ENCODE results near the gene ESF1.
A peak's percentile ranks its signal among the peaks of the same experiment; 100 is the strongest.

The ESF1 gene, protein sequence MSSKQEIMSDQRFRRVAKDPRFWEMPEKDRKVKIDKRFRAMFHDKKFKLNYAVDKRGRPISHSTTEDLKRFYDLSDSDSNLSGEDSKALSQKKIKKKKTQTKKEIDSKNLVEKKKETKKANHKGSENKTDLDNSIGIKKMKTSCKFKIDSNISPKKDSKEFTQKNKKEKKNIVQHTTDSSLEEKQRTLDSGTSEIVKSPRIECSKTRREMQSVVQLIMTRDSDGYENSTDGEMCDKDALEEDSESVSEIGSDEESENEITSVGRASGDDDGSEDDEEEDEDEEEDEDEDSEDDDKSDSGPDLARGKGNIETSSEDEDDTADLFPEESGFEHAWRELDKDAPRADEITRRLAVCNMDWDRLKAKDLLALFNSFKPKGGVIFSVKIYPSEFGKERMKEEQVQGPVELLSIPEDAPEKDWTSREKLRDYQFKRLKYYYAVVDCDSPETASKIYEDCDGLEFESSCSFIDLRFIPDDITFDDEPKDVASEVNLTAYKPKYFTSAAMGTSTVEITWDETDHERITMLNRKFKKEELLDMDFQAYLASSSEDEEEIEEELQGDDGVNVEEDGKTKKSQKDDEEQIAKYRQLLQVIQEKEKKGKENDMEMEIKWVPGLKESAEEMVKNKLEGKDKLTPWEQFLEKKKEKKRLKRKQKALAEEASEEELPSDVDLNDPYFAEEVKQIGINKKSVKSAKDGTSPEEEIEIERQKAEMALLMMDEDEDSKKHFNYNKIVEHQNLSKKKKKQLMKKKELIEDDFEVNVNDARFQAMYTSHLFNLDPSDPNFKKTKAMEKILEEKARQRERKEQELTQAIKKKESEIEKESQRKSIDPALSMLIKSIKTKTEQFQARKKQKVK

DNA sequence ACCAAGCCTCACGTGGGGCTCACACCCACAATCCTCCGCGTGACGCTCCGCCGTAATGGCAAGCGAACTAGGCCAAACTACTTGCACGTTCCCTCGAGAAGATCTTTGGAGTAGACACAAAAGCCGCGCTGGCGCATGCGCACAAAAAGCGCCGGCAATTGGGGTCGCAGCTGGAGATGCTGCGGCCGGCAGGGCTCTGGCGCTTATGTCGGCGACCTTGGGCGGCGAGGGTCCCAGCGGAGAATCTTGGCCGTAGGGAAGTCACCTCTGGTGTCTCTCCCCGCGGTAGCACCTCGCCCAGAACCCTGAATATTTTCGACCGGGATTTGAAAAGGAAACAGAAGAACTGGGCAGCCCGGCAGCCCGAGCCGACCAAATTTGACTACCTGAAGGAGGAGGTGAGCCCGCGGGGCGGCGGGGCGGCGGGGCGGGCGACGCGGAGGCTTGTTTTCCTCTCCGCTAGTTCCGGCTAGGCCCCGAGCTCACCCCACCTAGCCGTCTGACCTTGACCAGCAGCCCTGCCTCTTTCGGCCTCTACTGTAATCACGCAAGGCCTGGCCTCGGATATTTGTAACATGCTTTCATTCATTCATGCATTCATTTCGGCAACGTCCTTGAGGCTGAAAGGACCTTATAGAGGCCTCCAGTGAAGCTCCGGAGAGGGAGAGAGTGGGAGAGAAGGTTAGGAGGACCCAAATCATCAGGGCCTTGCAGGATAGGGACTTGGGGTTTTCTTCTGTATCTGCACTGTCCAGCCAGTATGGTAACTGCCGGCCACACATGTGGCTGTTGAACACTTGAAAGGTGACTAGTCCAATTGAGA is at the start of gene ESF1, which contains the start of gene NDUFAF5:
ESF1 (minus strand) TSS at position 27 of the 823 bp plus-strand sequence. CDS start 1,779 bp downstream, outside the sequence.
NDUFAF5 (plus strand) TSS at position 136 of the 823 bp plus-strand sequence; CDS start at position 177, 41 bp downstream.
- peak; percentile 97 for DNase-seq

DNA sequence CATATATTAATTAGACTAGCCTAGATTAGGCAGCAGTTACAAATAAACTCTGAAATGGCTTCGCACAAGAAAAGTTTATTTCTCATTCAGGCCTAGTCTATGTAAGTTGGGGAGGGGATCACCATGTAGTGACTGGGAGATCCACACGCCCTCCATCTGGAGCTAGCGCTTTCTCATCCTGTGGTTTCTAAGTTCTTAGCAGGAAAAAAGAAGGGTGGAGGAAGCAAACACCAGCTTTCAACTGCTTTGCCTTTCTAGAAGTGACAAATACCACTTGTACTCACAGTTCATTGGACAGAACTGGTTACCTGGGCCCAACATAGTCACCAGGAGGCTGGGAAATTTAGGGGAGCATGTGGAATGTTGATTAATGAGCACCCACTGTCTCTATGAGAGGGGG is 46.8 kb upstream of the ESF1 start:
- DNase-seq = no peak

DNA sequence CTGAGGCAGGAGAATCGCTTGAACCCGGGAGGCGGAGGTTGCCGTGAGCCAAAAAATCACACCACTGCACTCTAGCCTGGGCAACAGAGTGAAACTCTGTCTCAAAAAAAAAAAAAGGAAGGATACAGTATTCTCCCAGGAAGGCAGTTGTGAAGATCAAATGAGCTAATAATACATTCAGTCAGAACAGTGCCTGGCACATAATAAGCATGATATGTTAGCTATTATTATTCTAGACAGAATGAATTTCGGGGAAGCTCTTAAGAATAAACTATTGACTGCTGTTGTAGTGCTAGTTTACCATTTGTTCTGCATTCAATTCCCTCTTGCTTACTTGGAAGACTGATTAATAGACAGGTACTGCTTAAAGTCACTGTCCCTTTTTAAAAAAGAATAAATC is 40.7 kb upstream of the ESF1 start:
- DNase-seq = no peak

DNA sequence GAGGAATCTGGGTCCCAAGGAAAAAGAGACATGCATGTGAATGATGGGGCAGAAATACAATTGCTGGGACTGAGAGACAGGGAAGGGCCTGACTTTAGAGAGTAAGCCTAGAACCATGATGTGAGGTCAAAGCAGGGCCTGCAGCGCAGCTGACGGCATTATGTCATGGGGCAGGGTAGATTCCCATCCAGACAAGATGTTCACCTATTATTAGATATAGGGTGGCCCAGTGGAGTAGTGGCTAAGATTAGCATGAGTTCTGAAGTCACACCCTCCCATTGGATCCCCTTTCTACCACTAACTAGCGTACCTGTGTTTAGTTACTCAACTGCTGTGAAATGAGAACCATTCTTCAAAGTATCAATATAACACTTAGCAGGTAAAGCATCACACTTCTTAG is 39.7 kb upstream of the ESF1 start:
- no peak for DNase-seq

DNA sequence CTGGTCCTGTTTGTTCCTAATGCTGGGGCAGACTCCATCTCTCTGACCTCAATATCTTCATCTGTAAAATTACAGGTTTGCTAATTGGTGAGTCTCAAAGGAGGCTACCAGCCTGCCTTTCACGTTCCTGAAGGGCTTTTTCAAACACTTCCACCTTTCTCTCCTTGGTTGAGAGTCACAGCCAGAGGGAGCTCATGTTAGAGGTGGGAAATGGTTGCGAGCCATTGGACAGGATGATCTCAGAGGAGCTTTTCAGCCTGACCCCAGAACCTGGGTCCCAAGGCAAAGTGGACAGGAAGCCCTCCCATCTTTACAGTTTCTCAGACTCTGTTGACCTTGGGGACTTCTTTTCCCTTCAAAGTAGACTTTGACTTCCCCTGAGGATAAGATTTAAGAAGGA is 37.7 kb upstream of the ESF1 start:
- no peak for DNase-seq

DNA sequence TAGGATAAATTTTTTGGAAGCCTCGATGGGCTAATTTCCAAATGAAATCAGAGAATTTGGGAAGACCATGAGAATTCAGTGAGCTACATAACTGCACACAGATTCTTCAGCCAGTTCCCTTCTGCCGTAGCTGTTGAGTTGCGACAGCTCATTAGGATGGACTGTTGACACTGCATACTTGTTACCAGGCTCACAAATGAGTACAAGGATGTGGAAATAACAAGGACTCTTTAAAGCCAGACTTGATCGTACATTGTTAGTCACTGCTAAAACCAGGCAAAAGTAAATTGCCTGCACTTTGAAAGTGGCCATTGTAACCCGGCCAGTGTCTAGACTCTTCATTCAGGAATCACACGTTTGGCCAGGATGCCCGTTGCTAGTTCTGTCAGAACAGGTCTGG is 37.2 kb upstream of the ESF1 start:
- DNase-seq = no peak

DNA sequence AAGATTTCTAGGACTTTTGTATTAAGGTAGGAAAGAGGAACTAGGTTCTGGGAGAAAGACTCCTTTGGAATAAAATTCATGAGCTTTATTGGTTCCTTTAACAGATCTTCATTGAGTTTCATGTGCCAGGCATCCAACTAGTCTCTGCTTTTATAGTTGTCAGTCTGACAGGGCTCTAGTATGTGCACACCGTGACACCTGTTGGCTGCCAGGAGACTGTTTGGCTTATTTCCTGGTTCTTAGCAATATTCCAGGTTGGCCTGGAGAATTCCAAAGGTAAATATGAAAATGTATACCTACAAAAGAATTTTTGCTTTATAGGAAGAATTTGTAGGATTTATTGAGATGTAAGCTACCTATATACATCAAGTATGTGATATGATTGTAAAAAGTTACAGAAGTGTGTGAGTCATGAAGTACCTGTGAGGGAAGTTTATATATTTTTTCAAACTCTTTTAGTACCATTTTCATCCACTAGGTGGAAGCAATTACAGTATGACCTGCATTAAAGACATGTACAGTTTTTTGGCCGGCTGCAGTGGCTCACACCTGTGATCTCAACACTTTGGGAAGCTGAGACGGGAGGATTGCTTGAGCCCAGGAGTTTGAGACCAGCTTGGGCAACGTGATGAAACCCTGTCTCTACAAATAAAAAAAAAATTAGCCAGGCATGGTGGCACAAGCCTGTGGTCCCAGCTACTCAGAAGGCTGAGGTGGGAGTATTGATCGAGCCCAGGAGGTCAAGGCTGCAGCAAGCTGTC is 35.3 kb upstream of the ESF1 start:
- DNase-seq = peak; percentile 89

DNA sequence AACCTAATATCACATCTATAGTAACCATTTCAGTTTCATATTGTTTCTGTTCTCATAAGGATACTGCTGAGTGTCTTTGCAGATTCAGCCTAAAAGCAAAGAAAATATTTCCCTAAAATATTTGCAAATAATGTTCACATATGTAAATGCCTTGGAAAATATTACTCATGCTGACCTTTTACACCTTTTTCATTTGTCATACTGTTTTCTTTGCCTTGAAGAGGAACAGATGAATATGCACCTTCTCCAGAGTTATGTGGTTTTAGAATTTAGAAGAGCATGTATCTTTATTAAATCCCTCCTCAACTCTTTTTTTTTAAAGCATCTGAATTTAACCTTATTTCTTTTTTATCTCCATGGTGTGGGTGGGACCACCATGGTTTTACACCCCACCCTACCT is 32.6 kb upstream of the ESF1 start:
- no peak for DNase-seq

DNA sequence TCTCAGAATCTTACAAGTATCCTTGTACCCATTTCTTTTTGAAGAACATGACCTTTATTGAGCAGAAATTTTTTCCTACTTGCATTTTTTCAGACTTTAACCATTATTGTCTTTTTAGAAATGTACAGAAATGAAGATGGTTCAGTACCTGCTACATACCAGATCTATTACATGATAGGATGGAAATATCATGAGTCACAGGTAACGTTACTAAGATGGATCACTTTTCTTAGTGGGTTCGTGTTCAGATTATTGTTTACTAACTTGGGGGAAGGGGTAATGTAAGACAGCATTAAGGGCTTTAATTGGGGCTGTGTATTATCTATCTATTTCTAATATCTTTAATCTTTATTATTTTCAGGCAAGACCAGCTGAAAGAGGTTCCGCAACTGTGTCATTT is 32.0 kb upstream of the ESF1 start:
- DNase-seq = no peak

DNA sequence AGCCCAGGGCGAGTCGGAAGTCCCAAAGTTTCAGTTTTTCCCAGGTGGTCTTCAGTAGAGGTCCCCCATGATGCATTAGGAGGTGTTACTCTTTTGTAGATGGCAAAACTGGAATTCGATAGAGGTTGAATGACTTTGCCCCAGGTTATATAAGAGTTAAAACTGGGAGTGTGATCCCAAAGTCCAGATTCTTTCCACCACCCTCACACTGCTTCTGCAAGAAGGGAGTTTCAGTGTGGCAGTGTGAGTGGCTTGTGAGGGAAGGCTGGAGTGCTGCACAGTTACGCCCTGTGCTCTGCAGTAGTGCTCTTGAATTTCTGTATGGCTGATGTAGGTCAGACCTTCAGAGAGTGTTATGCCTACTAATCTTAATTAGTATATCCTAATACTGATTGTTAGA is 30.0 kb upstream of the ESF1 start:
- no peak for DNase-seq

DNA sequence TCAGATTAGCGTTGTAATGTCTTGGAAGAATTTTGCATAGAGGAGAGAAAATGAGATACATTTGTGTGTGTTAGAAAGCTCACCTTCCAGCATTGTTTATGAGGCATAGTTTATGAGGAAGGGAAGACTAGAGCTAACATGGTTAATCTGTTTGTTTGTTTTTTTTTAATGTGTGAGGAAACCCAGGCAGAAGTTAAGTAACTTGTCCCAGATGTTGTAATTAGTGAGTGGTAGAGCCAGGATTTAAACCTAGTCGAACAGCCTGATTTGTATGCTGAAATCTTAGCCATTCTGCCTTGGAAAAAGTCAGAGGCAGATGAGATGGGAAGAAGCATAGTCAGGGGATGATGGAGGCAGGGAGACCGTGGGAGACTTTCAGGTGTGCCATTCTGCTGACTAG is 29.2 kb upstream of the ESF1 start:
- DNase-seq = no peak

DNA sequence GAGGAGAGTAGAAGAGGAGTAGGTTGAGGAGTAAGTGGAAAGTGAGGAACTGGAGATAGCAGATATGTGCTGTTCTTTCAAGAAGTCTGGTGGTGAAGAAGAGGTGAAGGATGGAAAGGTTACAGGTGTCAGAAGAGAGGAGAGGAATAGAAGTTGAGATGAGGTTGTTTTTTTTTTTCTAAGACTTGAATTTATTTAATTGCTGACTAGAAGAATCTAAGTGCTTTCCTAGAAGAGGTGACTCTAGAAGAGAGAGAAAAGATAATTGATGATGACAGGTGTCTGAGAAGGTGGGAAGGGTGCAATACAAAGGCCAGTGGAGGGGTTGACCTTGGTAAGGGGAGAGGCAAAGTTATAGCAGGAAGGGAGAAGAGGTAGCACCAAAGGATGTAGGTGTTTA is 25.7 kb upstream of the ESF1 start:
- no peak for DNase-seq

DNA sequence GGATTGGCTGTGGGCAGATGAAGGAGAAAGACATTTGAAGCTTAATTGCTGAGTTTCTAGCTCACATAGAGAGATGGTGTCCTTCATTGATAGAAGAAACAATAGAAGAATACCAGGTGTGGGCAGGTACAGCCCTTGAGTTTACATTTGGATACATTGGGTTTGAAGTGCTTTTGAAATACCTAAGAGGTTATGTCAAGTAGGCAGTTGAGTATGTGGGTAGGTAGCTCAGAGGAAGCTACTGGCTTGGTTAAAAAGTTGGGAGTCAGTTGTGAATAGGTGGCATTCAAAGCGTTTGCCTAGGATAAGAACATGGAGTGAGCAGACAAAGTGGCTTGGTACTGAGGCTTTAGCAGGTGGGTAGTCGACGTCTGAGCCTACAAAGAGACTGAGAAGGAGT is 25.1 kb upstream of the ESF1 start:
- DNase-seq = peak; percentile 89

DNA sequence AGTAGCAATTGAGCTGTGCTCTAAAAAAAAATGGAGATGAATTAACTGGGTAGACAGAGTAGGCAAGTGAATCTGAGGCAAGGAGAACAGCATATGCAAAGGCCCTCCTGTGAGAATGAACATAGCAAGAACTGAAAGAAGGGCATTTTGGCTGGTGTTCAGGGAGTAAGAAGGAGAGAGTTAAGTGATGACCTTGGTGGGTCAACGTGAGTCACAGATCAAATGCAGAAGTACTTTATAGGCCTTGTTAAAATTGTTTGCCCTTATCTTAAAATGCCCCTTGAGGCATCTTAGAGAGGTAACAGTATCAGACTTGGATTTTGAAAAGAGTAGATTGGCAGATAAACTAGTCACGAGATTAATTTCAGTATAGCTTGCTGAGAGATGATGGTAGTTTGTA is 24.7 kb upstream of the ESF1 start:
- DNase-seq = no peak

DNA sequence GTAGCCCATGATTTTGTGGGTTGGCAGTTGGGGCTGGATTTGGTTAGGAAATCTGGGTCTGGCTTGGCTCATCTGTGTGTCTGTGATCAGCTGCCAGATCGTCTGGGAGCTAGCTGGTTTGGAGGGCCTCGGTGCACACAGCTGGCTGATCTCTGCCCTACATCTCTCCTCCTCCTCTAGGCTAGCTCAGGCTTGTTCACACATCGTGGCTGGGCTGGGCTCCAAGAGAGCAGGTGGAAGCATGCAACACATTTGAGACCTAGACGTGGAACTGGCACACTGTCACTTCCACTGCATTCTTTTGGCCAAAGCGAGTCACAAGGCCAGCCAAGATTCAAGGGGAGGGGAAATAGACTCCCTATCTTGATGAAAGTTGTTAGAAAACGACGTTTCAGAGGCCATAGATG is 16.0 kb upstream of the ESF1 start:
- DNase-seq = peak; percentile 89

DNA sequence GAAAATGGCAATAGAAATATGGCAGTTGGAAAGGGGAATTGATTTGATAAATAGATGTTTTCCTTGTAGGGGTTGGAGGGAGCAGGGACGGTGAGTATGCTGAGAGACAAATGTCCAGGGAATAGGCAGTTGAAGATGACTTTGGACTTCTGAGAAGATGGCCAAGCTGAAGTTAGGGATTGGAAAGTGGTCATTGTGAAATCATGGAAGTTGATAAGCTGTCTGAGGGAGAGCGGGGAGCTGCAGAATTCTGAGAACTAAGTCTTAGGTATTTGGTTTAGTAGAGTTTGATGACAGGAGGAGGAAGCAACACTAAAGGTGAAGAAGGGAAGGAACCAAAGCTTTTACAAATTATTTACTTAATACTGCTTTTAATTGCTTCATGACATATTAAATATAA is 15.3 kb upstream of the ESF1 start:
- DNase-seq = peak; percentile 7

DNA sequence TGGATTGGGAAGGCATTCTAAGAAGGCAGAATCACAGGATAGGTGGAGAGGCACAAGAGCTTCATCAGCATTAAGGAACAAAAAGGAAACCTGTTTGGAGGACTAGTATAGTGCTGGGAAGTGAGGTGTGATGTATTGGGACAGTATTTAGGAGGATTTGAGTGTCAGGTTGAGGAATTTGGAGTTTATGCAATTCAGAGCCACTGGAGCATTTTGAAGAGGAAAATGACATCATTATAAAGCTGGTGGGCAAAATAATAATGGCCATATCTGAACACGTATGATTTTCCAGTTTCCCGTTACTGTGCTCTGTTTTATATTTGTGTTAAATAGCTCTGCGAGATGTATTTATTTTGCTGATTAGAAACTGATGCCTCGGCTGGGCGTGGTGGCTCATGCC is 14.3 kb upstream of the ESF1 start:
- DNase-seq = no peak

DNA sequence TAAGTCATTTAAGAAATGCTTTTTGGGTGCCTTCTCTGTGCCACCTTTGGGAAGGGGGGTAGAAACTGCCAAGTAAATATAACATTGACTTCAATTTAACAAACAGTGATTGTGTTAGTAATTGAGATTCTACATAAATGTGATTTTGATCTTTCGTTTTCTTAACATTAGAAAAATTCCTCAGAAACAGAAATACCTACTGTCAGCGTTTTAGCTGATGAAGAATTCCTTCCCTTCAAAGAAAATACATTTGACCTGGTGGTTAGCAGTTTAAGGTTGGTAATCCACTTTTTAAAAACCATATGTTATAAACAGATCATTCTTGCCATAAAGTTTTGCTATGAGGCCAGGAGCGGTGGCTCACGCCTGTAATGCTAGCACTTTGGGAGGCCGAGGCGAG is 9.9 kb upstream of the ESF1 start:
- no peak for DNase-seq

DNA sequence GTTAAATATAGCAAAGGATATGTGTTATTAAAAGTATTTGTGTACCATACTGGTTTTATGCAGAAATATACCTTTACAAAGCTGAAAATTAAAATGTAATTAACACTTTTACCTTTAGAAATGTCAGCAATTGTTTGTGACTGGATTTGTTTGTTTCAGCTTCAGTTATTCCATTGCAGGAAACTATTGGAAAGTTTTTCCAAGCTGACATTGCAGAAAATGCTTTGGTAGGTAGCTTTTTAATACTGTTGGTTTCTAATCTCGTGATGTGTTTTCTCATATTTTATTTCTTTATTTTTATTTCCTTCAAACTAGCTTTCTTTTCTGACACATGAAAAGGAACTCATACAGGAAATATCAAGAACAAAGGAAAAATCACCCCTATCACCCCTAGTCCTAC is 8.3 kb upstream of the ESF1 start:
- no peak for DNase-seq

DNA sequence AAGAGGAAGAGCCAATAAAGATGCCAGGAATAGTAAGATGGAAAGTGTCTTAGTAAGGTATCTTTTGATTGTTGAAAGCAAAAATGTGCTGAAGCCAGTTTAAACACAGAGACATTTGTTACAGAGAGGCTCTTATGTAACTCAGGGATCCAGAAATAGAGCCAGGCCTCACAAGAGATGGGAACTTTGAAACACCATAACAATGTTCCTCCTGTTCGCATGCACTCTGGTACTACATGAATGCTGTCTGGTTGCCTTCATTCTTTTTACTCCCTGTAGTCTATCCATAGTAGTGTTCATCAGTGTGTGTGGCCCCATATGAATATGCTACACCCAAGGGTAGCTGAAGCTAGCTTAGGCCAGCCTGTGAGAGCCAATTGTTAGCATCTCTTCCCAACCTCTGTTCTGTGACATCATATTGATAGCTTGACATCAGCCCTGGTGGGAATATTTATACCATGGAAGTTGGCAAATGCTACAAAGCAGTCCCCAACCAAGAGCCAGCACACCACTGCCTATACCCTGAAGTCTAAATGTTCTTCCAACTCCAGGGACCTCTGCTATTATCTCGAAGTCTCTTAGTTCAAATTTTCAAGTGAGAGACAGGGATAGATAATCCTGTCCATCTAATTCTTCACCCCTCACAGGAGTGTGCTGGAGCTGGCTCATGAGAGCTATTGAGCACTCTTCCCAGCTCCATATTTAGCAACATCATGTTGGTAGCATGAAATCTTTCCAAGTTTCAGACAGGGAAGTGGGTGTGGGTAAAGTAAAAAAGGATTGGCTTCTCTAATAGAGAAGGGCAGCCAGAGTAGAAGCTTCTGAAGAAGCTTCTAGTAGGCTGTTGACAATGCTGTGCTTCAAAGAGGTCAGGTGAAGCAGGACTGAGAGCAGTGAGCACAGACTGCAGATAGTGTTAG is 7.1 kb upstream of the ESF1 start:
- no peak for DNase-seq

DNA sequence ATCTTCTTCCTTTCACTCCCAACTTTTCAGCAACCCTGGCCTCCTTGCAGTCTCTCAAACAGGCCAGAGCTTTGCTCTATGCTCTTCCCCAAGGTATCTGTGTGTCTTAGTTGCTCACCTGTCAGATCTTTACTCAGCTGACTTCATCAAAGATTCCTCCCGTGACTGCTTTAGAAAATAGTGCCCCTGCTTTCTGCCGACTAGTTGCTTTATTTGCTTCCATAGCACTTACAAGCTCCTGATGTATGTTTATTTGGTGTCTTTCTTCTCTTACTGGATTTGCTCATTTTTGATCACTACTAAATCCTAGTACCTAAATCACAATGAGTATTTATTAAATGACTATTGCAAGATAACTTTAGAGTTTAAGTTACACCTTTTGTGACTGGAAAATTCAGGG is 6.0 kb upstream of the ESF1 start:
- no peak for DNase-seq
